Ovary (tissue), 9 donors: ENCODE results near the gene MLN. TPM values are rescaled to one million over a fixed set of nuclear protein-coding genes. Genes with fewer than 3 reads are reported as not detected.

Experiments used
- DNase-seq, 5 donors: peaks; one replicate each; pipeline ENCODE4 v3.0.0-alpha.2; 2019 to 2020
- H3K27ac ChIP-seq, 2 donors: fragments of 200-600 bp; one replicate each; pipeline versions ENCODE4 v1.5.1 to v1.8.0; 2019 to 2022
- H3K27me3 ChIP-seq: fragments of 200-600 bp; one replicate; pipeline ENCODE4 v1.8.0; 2022
- H3K36me3 ChIP-seq: fragments of 200-600 bp; sonication (generic); one replicate; pipeline ENCODE4 v1.5.1; 2019
- H3K4me1 ChIP-seq: one replicate; pipeline ENCODE4 v1.8.1; 2013; ENCODE audit warnings: mild to moderate bottlenecking, moderate library complexity; ENCODE audit not compliant: insufficient read depth
- H3K4me3 ChIP-seq: fragments of 200-600 bp; sonication (generic); one replicate; pipeline ENCODE4 v1.5.1; 2017
- H3K9me3 ChIP-seq, 2 donors: fragments of 200-600 bp in 1 of 2; sonication (generic) in 1 of 2; one replicate each; pipeline versions ENCODE4 v1.5.1 to v1.8.1; 2013 to 2019; ENCODE audit warnings: mild to moderate bottlenecking in 1 of 2, moderate library complexity in 1 of 2
- EP300 ChIP-seq: sonication (generic); formaldehyde crosslinking; IDR thresholded peaks from one replicate; pipeline ENCODE4 v1.6.1; 2017; ENCODE audit warnings: antibody characterized with exemption
- POLR2A ChIP-seq: fragments of 450-650 bp; IDR thresholded peaks from one replicate; pipeline ENCODE4 v1.6.1; 2017; ENCODE audit warnings: antibody characterized with exemption, mild to moderate bottlenecking, moderate library complexity
- WGBS, 3 donors: extraction: QIAGEN DNeasy Blood & Tissue Kit in 1 of 3; methylation state at CpG; one replicate each; pipeline versions ENCODE4 v1.1.5 to v1.1.7; 2013 to 2017; 5-methylcytosine and 5-hydroxymethylcytosine counted together
- intact Hi-C, 4 donors: fragments of 100-400 bp; cut with DNase I; formaldehyde crosslinking; loops; one replicate each; pipeline versions ENCODE4 v1.11.0 to v1.15.1; 2022 to 2023
- polyA plus RNA-seq, 2 donors: library from polyadenylated mRNA; stranded (reverse); fragments of 200-250 nt in 1 of 2; fragments of 350-450 nt in 1 of 2; fragmentation: Illumina TruSeq in 1 of 2; extraction: RNeasy Lipid Tissue Mini Kit (QIAGEN cat#74804) in 1 of 2; gene quantifications; one replicate each; pipeline ENCODE4 v1.2.3, GENCODE V29; 2013 to 2014
- total RNA-seq, 7 donors: library from RNA; depleted of rRNA in 2 of 7; stranded (reverse); fragments of >200 nt in 2 of 7; fragmentation: NEBNext Ultra II Directional in 3 of 7; extraction: Animal tissue kit (Norgen Biotek cat#: 25700) in 3 of 7; gene quantifications; one replicate each; pipeline versions ENCODE4 v1.1.0 to v1.2.4, GENCODE V29; 2016 to 2023
- TF ChIP-seq, protein P1 (sequence below), 3 donors: fragments of 450-650 bp in 2 of 3; fragments of 200-600 bp in 1 of 3; IDR thresholded peaks; one replicate each; pipeline versions ENCODE4 v1.5.1 to v1.8.0; 2016 to 2022; ENCODE audit warnings: antibody characterized with exemption in 3 of 3, mild to moderate bottlenecking in 1 of 3
- donor health status: DM: no; HTN: no; CAD: no; lungs with moderate emphysema.
- donor health status: DM: no; HTN: no; CAD: no.
- donor health status: Bipolar disorder and iron deficiency.
- donor health status: DM: yes; HTN: yes; CAD: no.
- donor health status: DM: no; HTN: no; CAD: no.
- donor health status: DM: yes; HTN: yes; CAD: no.

The MLN gene
- total and polyA plus RNA-seq, 9 donors: not detected

- Histone ChIP-seq H3K9me3 (no peaks in the 10 kb centered on the region), H3K4me1 (no peaks in the 10 kb centered on the region), H3K36me3 (no peaks in the 10 kb centered on the region), H3K27me3 (no peaks in the 10 kb centered on the region), H3K27ac (no peak overlapping the region), H3K4me3 (no peak overlapping the region)
- no peak for DNase-seq
- intact Hi-C loops: no loop called here
- TF ChIP-seq, protein P1, sequence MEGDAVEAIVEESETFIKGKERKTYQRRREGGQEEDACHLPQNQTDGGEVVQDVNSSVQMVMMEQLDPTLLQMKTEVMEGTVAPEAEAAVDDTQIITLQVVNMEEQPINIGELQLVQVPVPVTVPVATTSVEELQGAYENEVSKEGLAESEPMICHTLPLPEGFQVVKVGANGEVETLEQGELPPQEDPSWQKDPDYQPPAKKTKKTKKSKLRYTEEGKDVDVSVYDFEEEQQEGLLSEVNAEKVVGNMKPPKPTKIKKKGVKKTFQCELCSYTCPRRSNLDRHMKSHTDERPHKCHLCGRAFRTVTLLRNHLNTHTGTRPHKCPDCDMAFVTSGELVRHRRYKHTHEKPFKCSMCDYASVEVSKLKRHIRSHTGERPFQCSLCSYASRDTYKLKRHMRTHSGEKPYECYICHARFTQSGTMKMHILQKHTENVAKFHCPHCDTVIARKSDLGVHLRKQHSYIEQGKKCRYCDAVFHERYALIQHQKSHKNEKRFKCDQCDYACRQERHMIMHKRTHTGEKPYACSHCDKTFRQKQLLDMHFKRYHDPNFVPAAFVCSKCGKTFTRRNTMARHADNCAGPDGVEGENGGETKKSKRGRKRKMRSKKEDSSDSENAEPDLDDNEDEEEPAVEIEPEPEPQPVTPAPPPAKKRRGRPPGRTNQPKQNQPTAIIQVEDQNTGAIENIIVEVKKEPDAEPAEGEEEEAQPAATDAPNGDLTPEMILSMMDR (IDR thresholded peaks at IDR 0.05): no peak
- no peak for TF ChIP-seq POLR2A
- TF ChIP-seq EP300: no peak
- 82 to 93% (median 90%) methylated on average over 2 of the region's 2 CpGs for WGBS, 3 donors
Measured at GRCh38 chr6:33846226-33846625, 42.4 kb upstream of the MLN start.

- Histone ChIP-seq H3K36me3 (no peaks in the 10 kb centered on the region), H3K9me3 (no peaks in the 10 kb centered on the region), H3K27ac (no peak overlapping the region), H3K27me3 (no peaks in the 10 kb centered on the region), H3K4me1 (peaks cover 3% of the 10 kb centered on the region), H3K4me3 (no peak overlapping the region)
- 77 to 82% (median 82%) methylated on average over 4 of the region's 4 CpGs for WGBS, 3 donors
- TF ChIP-seq POLR2A (no peak), EP300 (no peak)
- TF ChIP-seq, protein P1 (IDR thresholded peaks at IDR 0.05): no peak
- intact Hi-C loops: no loop called here
- no peak for DNase-seq
Measured at GRCh38 chr6:33845031-33845745, 41.4 kb upstream of the MLN start.

DNA sequence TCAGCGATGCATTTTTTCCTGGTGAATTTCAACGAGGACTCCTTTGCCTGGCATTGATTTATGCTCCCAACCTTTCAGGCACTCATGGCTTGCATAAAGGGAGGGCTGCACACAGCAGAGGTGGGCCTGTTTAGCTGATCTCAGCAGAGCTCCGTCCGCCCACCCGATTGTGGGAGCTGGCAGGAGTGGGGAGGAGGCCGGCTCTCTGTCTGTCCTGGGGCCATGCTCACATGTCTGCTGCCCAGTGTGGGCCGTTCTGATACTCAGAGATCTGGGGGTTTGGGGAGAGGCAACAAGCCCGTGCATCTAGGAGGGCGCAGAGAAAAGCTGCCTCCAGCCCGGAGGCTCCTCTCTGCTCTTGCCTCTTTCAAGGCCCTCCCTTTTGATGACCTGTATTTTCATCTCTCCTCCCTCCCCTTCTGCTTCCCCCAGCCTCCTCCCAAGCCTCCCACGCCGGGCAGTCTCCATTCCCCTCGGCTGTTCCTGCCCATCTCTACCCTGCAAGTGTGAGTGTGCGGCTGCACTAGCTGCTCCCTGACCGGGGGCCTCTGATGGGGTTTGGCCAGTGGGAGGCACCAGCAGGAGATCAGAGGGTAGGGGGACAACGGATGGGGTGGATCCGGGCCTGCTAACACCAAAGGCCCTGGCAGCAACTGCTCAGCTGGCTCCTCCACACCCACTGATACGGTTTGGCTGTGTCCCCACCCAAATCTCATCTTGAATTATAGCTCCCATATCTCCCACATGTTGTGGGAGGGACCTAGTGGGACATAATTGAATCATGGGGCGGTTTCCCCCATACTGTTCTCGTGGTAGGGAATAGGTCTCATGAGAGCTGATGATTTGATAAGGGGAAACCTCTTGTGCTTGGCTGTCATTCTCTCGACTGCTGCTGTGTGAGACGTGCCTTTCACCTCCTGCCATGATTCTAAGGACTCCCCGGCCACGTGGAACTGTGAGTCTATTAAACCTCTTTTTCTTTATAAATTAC lies 39.6 kb upstream of the MLN start:
- intact Hi-C loops: no loop called here
- Histone ChIP-seq H3K27me3 (no peaks in the 10 kb centered on the region), H3K36me3 (no peaks in the 10 kb centered on the region), H3K4me3 (no peak overlapping the region), H3K9me3 (no peaks in the 10 kb centered on the region), H3K27ac (no peak overlapping the region), H3K4me1 (peaks cover 12% of the 10 kb centered on the region)
- WGBS, 3 donors: 36 to 48% (median 46%) methylated on average over 24 of the region's 24 CpGs
- no peak for DNase-seq
- TF ChIP-seq POLR2A (no peak), EP300 (no peak)
- TF ChIP-seq, protein P1 (IDR thresholded peaks at IDR 0.05): no peak

GRCh38 chr6:33841868-33842267 lies 38.1 kb upstream of the MLN start:
- no peak for DNase-seq
- H3K9me3 ChIP-seq: no peaks in the 10 kb centered on the region
- WGBS, 3 donors: 93 to 94% (median 94%) methylated on average over 4 of the region's 4 CpGs
- H3K36me3 ChIP-seq: no peaks in the 10 kb centered on the region
- intact Hi-C loops: no loop called here
- no peak overlapping the region for H3K4me3 ChIP-seq
- peaks cover 12% of the 10 kb centered on the region for H3K4me1 ChIP-seq
- no peaks in the 10 kb centered on the region for H3K27me3 ChIP-seq
- no peak overlapping the region for H3K27ac ChIP-seq
- TF ChIP-seq EP300: no peak
- TF ChIP-seq, protein P1 (IDR thresholded peaks at IDR 0.05): no peak
- no peak for TF ChIP-seq POLR2A
